GM18519 (cell line): Measurements from ENCODE around the gene AK2.
A peak's percentile ranks its signal among the peaks of the same experiment; 100 is the strongest.
"Not testable (repeated sequence)": the region's sequence is repeated elsewhere in the genome, so short reads cannot be mapped to it uniquely, and the experiment has no call there.

Source experiments
- ATAC-seq: cut with Tn5 transposase; IDR thresholded peaks from one replicate; pipeline ENCODE4 v1.9.1; 2021; ENCODE audit warnings: mild to moderate bottlenecking, moderate library complexity; ENCODE audit not compliant: unreplicated experiment, low FRiP score

AK2 gene

DNA sequence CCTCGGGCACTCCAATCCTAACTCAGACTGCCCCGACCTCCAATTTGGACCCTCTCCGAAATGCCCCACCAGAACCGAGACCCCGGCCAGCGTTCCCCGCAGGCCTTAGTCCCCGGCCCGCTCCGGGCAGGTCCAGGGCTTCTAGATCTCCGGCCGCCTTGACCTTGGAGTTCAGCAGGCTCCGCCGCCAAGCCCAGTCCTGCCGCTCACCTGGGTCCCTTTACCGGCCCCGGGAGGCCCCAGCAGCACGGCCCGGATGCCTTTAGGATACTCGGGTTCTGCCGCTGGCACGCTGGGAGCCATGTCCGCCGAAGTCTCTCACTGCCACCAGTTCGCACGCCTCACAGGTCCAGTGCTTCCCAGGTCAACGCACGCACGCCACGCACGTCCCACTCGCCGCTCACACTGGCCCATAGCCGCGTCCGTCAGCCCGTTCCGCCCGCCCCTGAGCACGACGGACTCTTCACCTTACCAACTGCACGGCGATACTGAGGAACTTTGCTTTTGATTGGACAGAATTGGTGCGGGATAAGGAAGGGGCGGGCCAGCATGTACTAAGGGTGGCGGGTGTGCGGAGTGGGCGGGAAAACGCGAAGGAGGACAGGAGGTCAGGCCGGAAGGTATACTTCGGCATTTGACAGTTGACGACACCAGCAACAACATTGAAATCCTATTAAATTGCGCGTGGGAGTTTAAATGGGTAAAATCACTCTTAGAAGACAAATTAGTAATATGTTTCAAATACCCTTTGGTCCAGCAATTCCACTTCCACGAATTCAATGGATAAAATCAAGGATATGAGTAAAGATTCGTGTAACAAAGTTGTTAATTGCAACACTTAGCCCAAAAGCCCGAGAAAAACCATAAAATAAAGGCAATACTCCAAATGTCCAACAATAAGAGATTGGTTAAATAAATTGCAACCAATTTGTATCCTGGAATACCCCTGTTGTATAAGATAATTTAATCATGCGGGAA is at the start of gene AK2:
Gene AK2 (minus strand): TSS at position 358 of the 978 bp plus-strand sequence. CDS start 55 bp downstream, at position 303.
- peak; percentile 89 for ATAC-seq

DNA sequence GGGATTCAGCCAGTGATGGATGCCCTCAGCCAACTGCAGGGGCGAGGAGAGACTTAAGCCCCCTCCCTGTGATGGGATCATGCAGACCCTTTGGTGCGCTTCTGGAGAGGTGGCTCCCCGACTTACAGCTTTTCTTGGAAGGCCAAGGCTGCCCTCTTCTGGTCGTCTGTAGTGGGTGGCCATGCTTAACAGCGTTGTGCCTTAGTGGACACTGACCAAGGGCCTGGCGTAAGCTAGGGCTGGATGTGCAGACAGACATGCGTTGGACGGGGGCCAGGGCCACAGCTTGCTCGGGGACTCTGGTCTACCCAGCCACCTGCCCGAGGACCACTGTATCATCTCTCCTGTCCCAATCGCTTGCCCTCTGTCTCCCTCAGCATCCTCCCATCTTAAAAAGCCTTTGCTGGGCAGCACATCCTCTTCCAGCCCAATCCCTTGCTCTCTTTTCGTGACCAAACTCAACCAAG is 49.7 kb upstream of the AK2 start:
- no peak for ATAC-seq

DNA sequence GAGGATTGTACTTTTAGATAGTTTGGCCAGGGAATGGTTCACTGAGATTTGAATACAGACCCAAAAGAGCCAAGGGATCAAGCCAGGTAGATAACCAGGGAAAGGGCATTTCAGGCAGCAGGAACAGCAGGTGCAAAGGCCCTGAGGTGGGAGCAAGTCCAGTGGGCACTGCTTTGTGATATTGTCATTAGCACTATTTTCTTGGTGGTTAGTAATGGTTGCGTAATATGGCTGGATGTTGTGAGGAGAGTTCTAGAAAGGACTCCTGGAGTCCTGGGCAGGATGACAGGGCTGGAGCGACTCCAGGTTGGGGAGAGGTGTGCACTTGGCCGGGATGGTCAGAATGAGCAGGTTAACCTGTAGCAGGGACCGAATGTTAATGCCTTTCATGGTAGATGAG is 48.6 kb upstream of the AK2 start:
- ATAC-seq: no peak

DNA sequence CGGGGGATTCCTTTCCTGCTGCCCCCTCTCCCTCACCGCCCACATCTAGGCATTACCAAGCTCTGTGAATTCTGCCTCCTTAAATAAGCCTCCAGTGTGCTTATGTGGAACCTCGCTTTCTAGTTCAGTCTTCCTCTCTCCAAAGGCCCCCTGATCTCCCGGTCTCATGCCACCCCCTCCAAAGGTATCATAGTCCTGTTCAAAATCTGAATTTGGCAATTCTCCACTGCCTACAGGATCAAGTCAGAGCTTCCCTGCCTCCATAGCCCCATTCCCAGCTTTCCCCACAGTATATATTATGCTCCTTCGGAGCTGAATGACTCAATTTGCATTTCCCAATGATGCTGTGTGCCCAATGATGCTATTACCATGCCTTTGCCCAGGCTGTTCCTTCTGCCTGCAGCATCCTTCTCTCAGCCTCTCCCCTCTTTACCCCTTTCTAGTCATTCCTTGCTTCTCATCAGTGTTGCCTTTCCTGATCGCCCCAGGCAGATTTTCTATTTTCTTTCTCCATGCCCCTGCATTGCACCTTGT is 46.0 kb upstream of the AK2 start:
- ATAC-seq: no peak

DNA sequence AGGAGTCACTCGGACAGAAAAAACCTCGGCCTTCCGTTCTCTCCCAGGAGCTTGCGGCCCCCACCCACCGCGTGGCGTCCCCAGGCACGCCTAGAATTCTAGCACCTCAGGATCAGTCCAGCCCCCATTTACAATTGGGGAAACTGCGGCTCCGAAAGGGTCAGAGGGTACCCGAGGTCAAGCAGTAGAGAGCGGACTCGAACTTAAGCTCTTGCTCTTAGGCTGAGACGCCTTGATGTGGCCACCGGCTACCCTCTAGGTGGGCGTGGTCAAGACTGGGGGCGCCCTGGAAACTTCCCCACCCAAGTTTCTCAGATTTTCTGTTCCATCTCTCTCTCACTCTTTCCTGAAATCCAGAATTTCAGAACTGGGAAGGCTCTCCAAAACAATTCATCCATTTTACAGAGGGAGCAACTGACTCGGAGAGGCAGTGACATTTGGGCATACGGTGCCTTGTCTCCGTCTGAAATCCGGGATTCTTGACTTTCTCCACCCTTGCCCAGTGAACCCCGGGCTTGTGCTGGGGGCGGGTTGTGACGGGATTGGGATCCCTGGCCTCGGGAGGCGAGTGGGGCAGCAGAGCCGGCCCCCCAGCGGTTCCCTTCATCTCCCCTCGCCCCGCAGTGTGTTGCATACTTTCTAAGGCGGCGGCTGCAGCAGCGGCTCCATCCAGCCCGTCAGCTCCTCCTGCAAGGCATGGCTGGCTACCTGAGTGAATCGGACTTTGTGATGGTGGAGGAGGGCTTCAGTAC is 45.0 kb upstream of the AK2 start:
- ATAC-seq: no peak

DNA sequence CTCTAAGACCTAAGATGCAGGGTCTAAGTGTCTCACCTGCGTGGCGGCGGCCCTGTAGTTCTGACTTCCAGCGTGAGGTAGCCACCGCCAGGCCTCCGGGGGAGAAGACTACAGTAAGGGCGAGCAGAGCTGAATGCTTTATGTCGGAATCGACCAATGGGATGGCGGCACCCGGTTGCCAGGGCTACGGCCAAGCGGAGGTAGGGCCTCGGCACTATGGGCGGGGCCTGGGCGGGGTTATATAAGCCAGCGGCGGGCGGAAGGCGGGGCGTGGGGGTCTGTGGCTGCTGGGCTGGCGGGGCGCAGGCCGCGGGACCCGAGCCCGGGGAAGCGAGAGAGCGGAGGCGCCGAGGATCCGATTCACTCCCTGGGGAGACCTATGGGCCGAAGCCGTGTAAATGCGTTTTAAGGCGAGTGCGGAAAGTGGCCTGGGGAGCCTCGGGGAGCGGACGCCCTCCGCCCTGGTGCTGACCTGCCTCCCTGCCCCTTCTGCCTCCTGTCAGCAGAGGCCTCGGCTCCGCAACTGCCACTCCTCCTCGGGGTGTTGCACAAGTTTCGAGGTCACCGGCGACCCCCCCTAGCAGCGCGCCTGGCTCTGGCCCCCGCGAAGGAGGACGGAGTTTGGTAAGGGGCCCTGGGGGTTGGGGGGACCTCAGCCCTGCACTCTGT is 44.3 kb upstream of the AK2 start, which contains the start of gene AZIN2:
Gene AZIN2 (plus strand): TSS at position 269 of the 669 bp plus-strand sequence. CDS start 1,097 bp downstream, outside the sequence.
- ATAC-seq: peak; percentile 91

DNA sequence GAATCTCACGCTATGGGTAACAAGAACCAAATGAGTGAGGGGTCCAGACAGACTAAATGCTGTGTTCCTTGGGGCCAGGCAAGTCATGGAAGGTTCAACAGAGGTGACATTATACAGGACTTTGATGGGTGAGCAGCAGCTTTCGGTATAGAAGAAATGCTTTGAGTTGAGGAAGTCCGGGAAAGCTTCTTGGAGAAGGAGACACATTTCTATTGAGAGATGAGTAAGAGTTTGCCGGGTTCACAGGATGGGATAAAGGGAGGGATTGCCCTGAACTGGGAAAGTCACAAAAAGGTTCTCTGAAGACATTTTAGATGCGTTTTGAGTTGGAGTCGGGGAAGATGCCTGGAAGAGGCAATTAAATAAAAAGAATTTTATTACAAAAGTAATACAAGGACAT is 43.7 kb upstream of the AK2 start:
- no peak for ATAC-seq

DNA sequence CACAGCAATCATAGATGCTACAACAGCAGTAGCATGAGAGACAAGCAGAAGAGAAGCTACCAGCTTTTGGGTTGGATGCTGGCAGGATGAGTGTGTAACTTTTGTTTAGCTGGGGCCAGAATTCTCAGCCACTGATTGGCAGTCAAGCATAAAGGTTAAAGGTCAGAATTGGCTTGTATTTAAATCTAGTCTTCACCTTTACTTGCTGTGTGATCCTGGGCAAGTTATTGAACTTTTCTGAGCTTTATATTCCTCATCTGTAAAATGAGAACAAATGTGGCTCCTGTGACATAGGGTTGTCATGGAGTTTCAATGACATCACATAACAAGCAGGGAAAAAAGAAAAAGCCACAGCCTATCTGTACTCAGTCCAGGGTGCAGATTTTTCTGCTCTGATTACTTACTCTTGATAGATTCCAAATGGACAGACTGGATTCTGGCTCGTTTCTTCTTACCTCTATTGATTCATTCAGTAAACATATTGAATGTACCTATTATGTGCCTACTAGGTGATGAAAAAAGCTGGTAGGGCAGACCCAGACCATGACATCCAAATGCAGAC is 41.4 kb upstream of the AK2 start:
- ATAC-seq: no peak

DNA sequence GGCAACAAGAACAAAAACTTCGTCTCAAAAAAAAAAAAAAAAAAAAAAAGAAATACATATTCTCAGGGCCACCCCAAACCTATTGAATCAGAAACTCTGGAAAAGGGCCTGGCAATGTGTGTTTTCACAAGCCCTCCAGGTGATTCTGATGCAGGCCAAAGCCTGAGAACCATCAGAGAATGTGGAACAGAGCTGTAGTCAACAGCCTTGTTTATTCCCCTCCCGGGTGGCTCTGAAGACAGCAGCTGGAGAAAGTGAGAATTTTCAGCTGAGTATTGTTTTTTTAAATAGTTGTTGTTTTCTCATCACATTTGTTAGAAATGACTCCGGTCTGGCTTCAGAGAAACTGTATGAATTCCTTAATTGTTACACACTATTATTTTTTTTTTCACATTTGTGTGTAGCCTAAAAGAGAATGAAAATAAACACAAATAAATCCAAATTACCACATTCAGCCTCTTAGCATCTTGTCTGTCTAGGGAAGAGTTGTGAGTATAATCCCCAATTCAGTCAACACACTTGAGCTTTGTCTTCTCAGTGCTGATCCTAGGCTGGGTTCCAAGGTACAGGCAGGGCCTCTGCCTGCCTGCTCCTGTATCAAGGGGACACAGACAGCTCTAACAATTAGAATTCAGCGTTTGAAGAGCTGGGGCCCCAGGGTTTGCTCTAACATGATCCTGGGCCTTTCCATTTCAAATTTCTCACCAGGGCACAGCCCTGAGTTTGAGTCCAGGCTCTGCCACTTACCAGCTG is 37.7 kb upstream of the AK2 start:
- no peak for ATAC-seq

DNA sequence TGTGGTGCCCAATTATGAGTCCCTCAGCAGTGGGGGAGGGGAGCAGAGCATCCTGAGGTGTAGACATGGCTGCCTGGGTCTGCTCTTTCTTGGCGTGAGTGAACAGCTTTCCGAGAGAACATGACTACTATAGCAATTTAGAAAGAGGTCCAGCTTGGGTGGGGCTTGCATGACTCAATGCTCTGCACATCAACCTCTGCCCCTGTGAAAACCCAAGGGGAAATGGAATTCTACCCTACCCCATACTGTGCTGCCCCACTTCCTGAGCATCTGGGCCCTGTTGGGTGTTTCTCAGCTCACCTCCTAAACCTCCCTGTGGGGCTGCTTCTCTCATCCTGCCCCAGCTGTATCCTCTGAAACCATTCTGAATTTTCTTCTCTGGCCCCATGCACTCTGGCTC is 36.0 kb upstream of the AK2 start:
- no peak for ATAC-seq

DNA sequence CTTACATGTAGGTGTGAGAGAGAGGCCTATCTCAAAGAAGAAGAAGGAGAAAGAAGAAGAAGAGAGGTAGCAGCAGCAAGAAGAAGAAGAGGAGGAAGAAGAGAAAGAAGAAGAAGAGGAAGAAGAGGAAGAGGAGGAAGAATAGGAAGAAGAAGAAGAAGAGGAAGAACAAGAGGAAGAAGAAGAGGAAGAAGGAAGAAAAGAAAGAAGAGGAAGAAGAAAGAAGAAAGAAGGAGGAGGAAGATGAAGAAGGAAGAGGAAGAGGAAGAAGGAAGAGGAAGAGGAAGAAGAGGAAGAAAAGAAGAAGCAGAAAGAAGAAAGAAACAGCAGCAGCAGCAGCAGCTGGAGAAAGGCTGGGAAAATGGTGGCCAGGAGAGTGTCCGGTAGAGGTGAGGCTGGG is 33.9 kb upstream of the AK2 start:
- no peak for ATAC-seq

DNA sequence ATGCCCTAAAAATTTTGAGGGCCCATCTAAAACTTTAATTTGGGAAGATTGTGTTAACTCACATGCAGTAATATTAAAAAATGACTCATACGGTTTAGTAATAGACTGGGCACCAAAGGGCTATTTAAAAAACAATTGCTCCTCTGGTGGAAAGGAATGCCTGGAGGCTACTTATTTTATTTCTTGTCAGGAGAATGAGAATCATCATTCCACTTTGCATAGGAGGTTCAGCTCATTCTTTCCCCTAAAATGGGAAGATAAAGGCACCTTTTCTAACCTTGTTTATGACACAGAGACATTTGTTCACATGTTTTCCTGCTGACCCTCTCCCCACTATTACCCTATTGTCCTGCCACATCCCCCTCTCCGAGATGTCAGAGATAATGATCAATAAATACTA is 31.4 kb upstream of the AK2 start:
- ATAC-seq: not testable (repeated sequence)

DNA sequence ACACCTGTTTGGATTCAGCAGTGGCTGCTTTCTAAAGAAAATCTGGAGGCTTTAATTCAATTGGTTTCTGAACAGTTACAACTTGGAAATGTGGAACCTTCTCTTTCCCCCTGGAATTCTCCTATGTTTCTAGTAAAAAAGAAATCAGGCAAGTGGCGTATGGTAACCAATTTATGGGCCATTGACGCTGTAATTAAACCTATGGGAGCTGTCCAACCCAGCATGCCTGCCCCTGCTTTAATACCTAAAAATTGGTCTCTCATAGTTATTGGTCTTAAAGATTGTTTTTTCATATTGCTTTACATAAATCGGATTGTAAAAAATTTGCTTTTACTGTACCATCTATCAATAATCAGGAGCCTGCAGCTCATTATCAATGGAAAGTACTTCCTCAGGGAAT is 29.8 kb upstream of the AK2 start:
- ATAC-seq: not testable (repeated sequence)

DNA sequence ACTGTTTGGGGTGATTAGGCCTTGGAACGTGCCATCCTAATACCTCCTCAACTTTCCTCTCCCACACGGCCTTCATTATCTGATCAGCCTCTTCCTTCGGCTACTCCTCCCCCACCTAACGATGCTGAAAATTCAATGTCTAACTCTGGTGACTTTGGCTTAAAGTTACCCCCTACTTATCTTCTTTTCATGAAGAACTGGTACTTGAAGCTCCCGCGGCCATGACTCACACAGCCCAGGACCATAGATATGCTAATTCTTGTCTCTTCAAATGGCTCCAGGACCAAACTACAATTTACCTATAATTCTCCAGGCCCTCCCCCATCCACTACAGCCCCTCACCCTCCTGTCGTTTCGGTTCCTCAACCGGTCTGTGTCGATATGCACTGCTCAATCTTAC is 28.6 kb upstream of the AK2 start:
- ATAC-seq: no peak

DNA sequence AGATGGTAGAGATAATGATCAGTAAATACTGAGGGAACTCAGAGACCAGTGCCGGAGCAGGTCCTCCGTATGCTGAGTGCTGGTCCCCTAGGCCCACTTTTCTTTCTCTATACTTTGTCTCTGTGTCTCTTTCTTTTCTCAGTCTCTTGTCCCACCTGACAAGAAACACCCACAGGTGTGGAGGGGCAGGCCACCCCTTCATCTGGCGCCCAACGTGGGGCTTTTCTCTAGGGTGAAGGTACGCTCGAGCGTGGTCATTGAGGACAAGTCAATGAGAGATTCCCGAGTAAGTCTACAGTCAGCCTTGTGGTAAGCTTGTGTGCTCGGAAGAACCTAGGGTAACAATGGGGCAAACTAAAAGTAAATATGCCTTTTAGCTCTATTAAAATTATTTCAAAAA is 27.6 kb upstream of the AK2 start:
- not testable (repeated sequence) for ATAC-seq

DNA sequence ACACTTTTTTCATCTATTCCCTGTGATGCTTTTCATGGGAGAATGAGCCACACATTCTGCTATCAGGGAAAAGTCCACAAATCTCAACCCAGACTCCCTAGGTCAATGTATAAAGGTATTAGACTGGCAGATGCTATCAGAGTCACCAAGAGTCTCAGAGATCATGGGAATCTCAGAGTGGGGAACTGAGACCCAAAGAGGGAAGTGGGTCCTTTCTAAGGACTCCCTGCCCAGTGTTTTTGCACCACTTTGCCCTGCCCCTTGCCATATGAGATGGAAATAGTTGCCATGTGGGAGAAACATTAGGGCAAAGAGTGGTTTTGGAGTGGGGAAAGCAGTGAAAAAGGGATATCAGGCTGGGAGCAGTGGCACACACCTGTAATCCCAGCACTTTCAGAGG is 25.2 kb upstream of the AK2 start:
- ATAC-seq: no peak

DNA sequence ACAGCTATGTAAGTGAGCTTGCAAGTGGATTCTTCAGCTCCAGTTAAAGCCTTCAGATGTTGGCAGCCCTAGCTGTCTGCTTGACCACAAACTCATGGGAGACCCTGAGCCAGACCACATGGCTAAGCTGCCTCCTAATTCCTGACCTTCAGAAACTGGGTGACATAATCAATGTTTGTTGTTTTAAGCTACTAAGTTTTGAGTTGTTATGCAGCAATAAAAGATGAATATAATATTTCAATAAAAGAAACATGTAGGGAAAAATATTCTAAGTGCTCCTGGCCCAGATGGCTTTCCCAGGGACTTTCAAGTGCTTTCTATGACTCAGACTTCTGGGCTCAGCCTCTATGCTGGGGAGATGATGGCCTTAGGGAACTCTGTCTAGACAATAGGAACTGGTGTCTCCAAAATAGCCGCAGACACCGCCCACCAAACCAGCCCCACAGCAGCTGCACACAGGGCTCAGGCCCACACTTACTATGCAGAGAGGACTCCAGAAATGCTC is 23.9 kb upstream of the AK2 start:
- no peak for ATAC-seq

DNA sequence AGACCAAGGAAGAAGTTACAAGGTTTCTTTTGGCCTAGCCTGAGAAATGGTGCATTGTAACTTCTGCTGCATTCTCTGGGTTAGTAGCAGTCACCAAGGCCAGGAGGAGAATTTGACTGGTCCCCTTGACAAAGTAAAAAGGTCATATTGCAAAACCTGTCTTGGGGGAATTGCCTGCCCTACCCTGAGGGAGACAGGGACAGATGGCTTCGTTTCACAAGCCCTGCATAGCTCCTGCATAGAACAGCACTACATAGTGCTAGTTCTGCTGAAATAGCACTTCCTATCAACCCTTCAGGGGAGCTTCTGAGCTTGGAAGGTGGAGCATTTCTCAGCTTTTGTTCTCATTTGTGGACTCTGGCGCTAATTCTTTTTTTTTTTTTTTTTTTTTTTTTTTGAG is 20.4 kb upstream of the AK2 start:
- no peak for ATAC-seq

DNA sequence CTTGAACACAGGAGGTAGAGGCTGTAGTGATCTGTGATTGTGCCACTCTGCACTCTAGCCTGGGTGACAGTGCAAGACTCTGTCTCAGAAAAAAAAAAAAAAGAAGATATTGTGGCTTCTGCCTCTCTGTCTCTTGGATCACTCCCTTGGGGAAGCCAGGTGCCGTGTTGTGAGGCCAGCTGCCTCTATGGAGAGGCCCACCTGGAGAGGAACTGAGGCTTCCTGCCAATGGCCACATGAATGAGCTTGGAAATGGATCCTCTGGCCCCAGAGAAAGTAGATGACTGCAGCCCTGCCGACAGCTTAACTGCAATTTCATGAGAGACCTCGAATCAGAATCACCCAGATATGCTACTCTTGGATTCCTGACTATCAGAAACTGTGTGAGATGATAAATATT is 19.7 kb upstream of the AK2 start:
- no peak for ATAC-seq
